Measurements from ENCODE around the gene EIF4H.
"Not testable (repeated sequence)": the region's sequence is repeated elsewhere in the genome, so short reads cannot be mapped to it uniquely, and the experiment has no call there.

Gene EIF4H

GRCh38 chr7:74174606-74175082 is 488 bp downstream of the EIF4H start:
- peak in 1 of 2 donors; percentile 7 for DNase-seq (ENCODE audit: low read depth in 1 of 2, low spot score in 1 of 2)

- no peak for DNase-seq (ENCODE audit: low read depth in 1 of 2, low spot score in 1 of 2)
Observed at GRCh38 chr7:74175340-74175739, 1.2 kb downstream of the EIF4H start.

DNA sequence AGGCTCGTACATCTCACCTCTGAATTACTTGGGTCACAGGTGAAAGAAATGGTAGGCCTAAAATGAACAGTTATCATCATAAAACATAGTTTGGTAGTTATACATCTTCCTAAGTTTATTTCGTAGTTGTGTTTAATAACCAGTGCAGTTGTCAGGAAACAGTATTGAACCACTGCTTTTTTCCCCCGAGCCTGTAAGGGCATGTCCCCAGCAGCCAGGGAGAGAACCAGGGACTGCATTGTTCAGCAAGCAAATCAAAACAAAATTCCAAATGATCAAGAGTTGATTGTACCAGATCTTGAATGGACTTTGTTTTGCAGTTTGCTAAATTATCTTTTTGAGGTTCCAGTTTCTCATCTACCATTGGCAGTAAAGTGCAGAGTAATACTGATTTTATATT is 2.4 kb downstream of the EIF4H start:
- DNase-seq (ENCODE audit: low read depth in 1 of 2, low spot score in 1 of 2): no peak

DNA sequence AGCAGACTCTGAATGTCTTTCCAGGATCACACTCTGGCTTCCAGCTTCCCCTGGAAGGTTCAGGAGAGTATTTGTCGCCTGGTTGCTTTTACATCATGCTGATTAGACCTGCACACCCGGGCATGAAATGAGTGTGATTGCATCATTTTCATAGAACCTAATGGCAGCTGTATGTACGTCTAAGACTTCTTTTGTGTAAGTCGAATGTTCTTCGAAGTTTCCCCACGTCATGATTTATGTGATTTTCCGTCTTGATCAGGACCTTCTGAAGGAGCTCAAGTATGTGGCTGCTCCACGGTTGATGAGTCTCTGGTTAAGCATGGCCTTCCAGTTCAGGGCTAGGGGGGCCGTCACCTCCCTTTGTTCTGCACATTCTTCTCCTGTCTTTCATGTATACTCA is 4.5 kb downstream of the EIF4H start:
- no peak for DNase-seq (ENCODE audit: low read depth in 1 of 2, low spot score in 1 of 2)

GRCh38 chr7:74179935-74180604 is 5.9 kb downstream of the EIF4H start:
- no peak for DNase-seq (ENCODE audit: low read depth in 1 of 2, low spot score in 1 of 2)

- no peak for DNase-seq (ENCODE audit: low read depth in 1 of 2, low spot score in 1 of 2)
Observed at GRCh38 chr7:74180866-74181265, 6.7 kb downstream of the EIF4H start.

- no peak for DNase-seq (ENCODE audit: low read depth in 1 of 2, low spot score in 1 of 2)
Observed at GRCh38 chr7:74181821-74182220, 7.7 kb downstream of the EIF4H start.

GRCh38 chr7:74182453-74183090 is 8.4 kb downstream of the EIF4H start:
- no peak for DNase-seq (ENCODE audit: low read depth in 1 of 2, low spot score in 1 of 2)

DNA sequence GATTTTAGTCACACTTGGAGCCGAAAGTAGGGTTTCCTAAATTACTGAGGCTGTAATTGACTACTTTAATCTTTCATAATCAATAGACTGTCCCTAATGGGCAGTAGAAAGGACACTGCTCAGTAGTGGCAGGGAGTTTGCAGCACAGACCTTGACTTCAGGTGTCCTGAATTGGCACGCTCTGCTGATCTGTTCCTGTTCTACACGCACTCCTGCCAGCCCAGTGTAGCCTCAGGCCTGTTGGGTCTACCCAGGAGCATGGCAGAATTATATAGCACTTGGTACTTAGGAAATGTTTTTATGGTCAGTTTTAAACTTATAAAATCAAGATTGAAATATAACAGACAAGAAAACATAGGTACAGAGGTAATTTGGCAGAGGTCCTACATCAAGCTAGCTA is 9.0 kb downstream of the EIF4H start:
- DNase-seq (ENCODE audit: low read depth in 1 of 2, low spot score in 1 of 2): no peak

DNA sequence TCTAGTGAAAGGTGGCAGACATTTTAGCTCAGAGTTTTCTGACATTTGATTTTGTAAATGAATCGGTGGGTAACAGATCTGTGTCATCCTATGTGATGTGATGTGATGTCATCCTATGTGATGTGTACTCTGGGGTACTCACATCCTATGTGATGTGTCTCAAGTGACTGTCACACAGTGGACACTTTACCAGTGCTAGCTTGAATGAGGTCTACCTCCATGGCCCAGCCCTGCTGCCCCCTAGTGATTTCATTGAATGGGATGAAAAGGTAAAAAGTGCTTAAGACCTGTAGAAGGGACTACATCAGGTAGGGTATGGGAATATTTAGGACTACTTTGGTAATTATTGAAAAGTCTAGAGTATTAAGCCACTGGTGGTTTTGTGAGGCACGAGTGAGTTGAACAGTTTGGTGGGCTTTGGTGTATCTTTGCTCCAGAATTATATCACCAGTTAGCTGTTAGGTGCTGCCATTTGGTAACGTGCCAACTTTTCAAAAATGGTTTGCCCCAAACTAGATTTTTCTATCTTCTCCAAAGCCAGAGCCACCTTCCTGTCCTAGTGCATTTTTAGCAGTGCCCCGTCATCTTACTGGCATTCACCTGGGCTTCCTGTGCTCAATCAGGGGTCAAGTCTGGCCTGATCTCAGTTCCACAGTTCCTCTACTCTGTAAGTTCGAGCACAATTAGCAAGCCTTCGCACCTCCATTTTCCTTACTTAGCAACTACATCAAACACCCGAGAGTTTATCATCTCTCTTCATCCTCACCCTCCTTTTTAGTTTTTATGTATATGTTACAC is 9.7 kb downstream of the EIF4H start:
- no peak for DNase-seq (ENCODE audit: low read depth in 1 of 2, low spot score in 1 of 2)

GRCh38 chr7:74185016-74185415 is 10.9 kb downstream of the EIF4H start:
- no peak for DNase-seq (ENCODE audit: low read depth in 1 of 2, low spot score in 1 of 2)

- DNase-seq (ENCODE audit: low read depth in 1 of 2, low spot score in 1 of 2): no peak
Observed at GRCh38 chr7:74185636-74186035, 11.5 kb downstream of the EIF4H start.

GRCh38 chr7:74187915-74188675 is 13.9 kb downstream of the EIF4H start:
- no peak for DNase-seq (ENCODE audit: low read depth in 1 of 2, low spot score in 1 of 2)

- no peak for DNase-seq (ENCODE audit: low read depth in 1 of 2, low spot score in 1 of 2)
Observed at GRCh38 chr7:74190259-74190658, 16.1 kb downstream of the EIF4H start.

DNA sequence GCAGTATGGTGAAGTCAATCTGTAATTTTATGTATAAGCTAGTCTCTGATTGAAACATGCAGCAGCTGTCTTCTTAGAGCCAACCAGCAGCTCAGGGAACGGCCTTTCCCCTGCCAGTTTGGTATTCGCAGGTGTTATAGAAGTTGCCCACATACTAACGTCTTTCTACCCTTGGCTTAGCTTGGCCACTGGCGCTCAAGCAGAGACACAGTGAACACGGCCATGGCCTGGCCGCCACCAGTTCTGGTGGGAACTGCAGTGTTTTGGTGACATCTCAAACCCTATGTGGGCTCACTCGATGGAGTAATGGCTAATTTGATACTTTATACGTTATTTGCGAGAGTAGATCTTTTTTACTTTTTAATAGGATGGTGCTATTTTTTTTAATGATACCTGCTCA is 17.1 kb downstream of the EIF4H start:
- DNase-seq (ENCODE audit: low read depth in 1 of 2, low spot score in 1 of 2): no peak

DNA sequence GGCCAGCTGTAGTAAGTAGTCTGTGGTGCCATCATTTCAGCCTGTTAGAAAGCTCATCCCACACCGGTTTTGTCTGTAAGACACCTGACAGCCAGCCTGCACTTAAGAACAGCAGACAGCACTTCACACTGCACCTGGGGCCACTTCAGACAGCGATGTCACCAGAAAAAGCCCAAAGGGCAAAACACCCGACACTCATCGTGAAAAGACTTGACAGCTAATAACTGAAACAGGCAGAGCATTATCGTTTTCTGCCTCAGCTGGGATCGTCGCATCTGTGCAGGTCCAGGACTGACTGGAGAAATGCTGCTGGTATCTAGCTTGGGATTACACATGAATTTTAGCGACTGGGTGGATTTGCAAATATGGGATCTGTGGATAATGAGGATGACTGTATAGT is 18.9 kb downstream of the EIF4H start:
- no peak for DNase-seq (ENCODE audit: low read depth in 1 of 2, low spot score in 1 of 2)

GRCh38 chr7:74193913-74194312 is 19.8 kb downstream of the EIF4H start:
- no peak for DNase-seq (ENCODE audit: low read depth in 1 of 2, low spot score in 1 of 2)

- DNase-seq (ENCODE audit: low read depth in 1 of 2, low spot score in 1 of 2): no peak
Observed at GRCh38 chr7:74194686-74195085, 20.5 kb downstream of the EIF4H start.

DNA sequence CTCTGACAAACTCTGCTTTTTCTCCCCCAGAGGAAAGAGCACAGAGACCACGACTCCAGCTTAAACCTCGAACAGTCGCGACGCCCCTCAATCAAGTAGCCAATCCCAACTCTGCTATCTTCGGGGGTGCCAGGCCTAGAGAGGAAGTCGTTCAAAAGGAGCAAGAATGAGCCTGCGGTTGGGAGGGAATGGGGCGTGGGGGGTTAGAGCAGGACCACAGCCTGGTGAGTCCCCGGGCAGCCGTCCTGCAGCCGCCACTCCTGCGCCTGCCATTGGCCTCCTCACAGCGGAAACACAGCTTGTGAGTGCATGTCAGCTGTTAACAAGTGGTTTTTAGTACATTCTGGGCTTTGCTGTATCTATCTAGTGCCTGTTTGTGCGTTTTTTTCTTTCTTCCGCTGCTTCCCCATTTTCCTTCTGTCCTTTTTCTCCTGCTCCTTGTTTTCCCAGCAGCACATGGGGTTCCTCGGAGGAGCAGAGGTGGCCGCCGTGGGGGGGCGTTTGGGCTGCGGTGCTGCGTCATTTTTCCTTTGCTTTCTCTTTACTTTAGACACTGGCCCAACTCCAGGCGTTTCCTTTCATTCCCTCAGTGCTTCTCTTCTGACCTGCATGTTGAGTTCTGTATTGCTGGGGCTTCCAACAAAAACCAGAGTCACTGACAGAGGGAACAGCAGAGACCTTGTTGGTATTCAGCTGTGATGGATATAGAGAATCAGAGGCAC is 21.1 kb downstream of the EIF4H start:
- DNase-seq (ENCODE audit: low read depth in 1 of 2, low spot score in 1 of 2): not testable (repeated sequence)

GRCh38 chr7:74195968-74196654 is 22.0 kb downstream of the EIF4H start:
- not testable (repeated sequence) for DNase-seq (ENCODE audit: low read depth in 1 of 2, low spot score in 1 of 2)
